Hepatocyte (in vitro differentiated cells): ENCODE measurements around the gene UBL3. TPM values are rescaled to one million over a fixed set of nuclear protein-coding genes. Genes with fewer than 3 reads are reported as not detected.

Experiments used
- DNase-seq: peaks from one replicate; pipeline ENCODE4 v3.0.0-alpha.2; 2016; ENCODE audit warnings: low spot score
- H2AFZ ChIP-seq: fragments of 200-600 bp; sonication (generic); 2 replicates; pipeline ENCODE4 v1.6.0; 2016; ENCODE audit warnings: antibody characterized with exemption, mild to moderate bottlenecking
- H3K27ac ChIP-seq: fragments of 200-600 bp; sonication (generic); 2 replicates; pipeline ENCODE4 v1.5.1; 2016; ENCODE audit warnings: mild to moderate bottlenecking
- H3K27me3 ChIP-seq: fragments of 200-600 bp; sonication (generic); 2 replicates; pipeline ENCODE4 v1.6.1; 2016
- H3K36me3 ChIP-seq: fragments of 200-600 bp; sonication (generic); replicated peaks from 2 replicates; pipeline ENCODE4 v1.5.1; 2016; ENCODE audit warnings: low read depth; ENCODE audit not compliant: insufficient read depth
- H3K4me1 ChIP-seq: fragments of 200-600 bp; sonication (generic); 2 replicates; pipeline ENCODE4 v1.5.1; 2016; ENCODE audit warnings: mild to moderate bottlenecking, moderate library complexity; ENCODE audit not compliant: insufficient read depth
- H3K4me2 ChIP-seq: fragments of 200-600 bp; sonication (generic); 2 replicates; pipeline ENCODE4 v1.6.0; 2016
- H3K4me3 ChIP-seq: fragments of 200-600 bp; sonication (generic); 2 replicates; pipeline ENCODE4 v1.5.1; 2016; ENCODE audit warnings: mild to moderate bottlenecking
- H3K79me2 ChIP-seq: fragments of 200-600 bp; sonication (generic); 2 replicates; pipeline ENCODE4 v1.6.0; 2017; ENCODE audit warnings: mild to moderate bottlenecking
- H3K9me2 ChIP-seq: fragments of 200-600 bp; sonication (generic); replicated peaks from 2 replicates; pipeline ENCODE4 v1.6.0; 2017; ENCODE audit warnings: mild to moderate bottlenecking; ENCODE audit not compliant: insufficient read depth
- H3K9me3 ChIP-seq: fragments of 200-600 bp; sonication (generic); 2 replicates; pipeline ENCODE4 v1.5.1; 2016; ENCODE audit warnings: low read depth, mild to moderate bottlenecking
- H4K20me1 ChIP-seq: fragments of 200-600 bp; sonication (generic); 2 replicates; pipeline ENCODE4 v1.6.0; 2016; ENCODE audit warnings: mild to moderate bottlenecking; ENCODE audit not compliant: insufficient read depth, poor library complexity, severe bottlenecking
- EZH2 ChIP-seq: fragments of 200-600 bp; sonication (generic); IDR thresholded peaks from 2 replicates; pipeline ENCODE4 v1.6.1; 2016; ENCODE audit warnings: antibody characterized with exemption, mild to moderate bottlenecking, borderline replicate concordance
- EZH2phosphoT487 ChIP-seq: fragments of 200-600 bp; sonication (generic); IDR thresholded peaks from one replicate; pipeline ENCODE4 v1.6.1; 2018; ENCODE audit warnings: antibody characterized with exemption, mild to moderate bottlenecking, low read depth, moderate library complexity; ENCODE audit not compliant: unreplicated experiment, severe bottlenecking
- WGBS: methylation state at CpG from one replicate; pipeline ENCODE4 v1.1.6; 2016; ENCODE audit warnings: low lambda C conversion rate; ENCODE audit errors: missing lambda C conversion rate; 5-methylcytosine and 5-hydroxymethylcytosine counted together
- polyA plus RNA-seq: library from polyadenylated mRNA; unstranded; fragments of >200 nt; fragmentation: Nextera tagmentation; extraction: Ambion mirVana; gene quantifications from 2 replicates; pipeline ENCODE4 v1.2.1, GENCODE V29; 2016
- total RNA-seq: library from RNA; depleted of rRNA; stranded (reverse); fragments of >200 nt; gene quantifications from 2 replicates; pipeline ENCODE4 v1.2.3, GENCODE V29; 2014
- TF ChIP-seq, protein P1 (sequence below): fragments of 200-600 bp; sonication (generic); IDR thresholded peaks from 2 replicates; pipeline ENCODE4 v1.5.1; 2016; ENCODE audit warnings: antibody characterized with exemption, mild to moderate bottlenecking; ENCODE audit not compliant: poor library complexity

UBL3 gene
- total and polyA plus RNA-seq, 2 experiments from 2014 or later, result 27.7 to 58.6 TPM

DNA sequence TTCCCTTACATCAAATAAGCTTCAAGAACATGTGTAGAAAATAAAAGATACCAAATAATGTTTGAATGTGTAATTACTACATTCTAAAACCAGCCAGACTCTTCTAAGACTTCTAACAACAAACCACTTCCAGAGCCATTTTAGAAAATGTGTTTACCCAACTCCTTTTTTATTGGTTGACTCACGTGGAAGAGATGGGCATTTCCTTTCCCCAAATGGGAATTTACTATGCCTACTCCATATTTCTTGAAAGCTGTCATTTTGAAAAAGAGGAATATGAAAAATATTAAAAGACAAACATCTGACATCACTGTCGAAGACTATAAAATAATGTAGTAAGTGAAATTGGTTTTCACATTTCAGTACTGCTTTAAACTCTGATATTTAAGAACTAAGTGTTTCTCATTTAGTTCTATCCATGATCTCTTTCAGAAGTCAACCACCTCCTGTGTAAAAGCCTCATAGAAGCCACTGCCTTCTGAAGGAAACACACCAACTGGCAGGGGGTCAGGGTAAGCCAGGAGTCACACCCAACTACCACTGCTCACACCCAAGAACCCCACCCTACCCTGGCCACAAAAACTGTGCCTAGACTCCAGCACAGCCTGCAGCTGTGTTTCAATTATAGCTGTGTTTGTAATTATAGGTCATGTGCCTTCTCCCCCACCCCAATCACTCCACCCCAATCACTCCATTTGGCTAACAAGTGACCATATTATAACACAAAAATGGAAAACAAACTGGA, 86.8 kb downstream of the UBL3 start:
- Histone ChIP-seq H3K4me2 (no peak overlapping the region), H3K27ac (no peak overlapping the region)
- 76% methylated on average over 2 of the region's 2 CpGs for WGBS

DNA sequence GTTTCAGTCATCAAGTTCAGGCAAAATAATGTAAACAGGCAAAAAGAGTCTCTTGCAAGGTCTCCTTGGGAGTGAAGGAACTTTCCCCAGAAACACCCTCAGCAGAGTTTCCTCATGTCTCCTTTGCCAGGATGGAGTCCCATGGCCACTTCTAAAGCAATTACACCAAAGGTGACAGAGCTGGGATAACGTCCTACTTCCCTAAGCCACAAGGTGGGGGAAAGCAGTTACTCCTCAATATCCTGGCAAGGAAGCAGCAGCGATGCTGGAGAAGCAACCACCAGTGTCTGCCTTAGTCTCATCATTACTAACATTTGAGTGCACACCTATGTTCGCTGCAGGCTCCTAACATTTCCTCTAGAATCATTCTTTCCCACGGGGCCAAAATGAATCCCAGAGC, 88.6 kb downstream of the UBL3 start:
- Histone ChIP-seq H3K4me3 (no peak overlapping the region), H3K27ac (no peak overlapping the region), H4K20me1 (no peaks in the 10 kb centered on the region), H3K9me2 (no peaks in the 10 kb centered on the region), H2AFZ (no peak overlapping the region), H3K4me2 (no peak overlapping the region), H3K4me1 (no peaks in the 10 kb centered on the region), H3K9me3 (no peaks in the 10 kb centered on the region), H3K27me3 (no peaks in the 10 kb centered on the region), H3K79me2 (no peaks in the 10 kb centered on the region), H3K36me3 (no peaks in the 10 kb centered on the region)
- no peak for DNase-seq
- no peak for TF ChIP-seq EZH2phosphoT487
- 64% methylated on average over 4 of the region's 4 CpGs for WGBS

More for the DNA sequence above, 86.8 kb downstream of the UBL3 start:
- TF ChIP-seq EZH2phosphoT487, result no peak
- TF ChIP-seq, protein P1, sequence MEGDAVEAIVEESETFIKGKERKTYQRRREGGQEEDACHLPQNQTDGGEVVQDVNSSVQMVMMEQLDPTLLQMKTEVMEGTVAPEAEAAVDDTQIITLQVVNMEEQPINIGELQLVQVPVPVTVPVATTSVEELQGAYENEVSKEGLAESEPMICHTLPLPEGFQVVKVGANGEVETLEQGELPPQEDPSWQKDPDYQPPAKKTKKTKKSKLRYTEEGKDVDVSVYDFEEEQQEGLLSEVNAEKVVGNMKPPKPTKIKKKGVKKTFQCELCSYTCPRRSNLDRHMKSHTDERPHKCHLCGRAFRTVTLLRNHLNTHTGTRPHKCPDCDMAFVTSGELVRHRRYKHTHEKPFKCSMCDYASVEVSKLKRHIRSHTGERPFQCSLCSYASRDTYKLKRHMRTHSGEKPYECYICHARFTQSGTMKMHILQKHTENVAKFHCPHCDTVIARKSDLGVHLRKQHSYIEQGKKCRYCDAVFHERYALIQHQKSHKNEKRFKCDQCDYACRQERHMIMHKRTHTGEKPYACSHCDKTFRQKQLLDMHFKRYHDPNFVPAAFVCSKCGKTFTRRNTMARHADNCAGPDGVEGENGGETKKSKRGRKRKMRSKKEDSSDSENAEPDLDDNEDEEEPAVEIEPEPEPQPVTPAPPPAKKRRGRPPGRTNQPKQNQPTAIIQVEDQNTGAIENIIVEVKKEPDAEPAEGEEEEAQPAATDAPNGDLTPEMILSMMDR, result no peak
- TF ChIP-seq EZH2, result no peak
- H3K9me3 ChIP-seq, result no peaks in the 10 kb centered on the region
- H3K79me2 ChIP-seq, result no peaks in the 10 kb centered on the region
- H4K20me1 ChIP-seq, result no peaks in the 10 kb centered on the region
- no peaks in the 10 kb centered on the region for H3K36me3 ChIP-seq
- DNase-seq, result no peak
- H3K27me3 ChIP-seq, result no peaks in the 10 kb centered on the region
- H2AFZ ChIP-seq, result no peak overlapping the region
- H3K4me1 ChIP-seq, result no peaks in the 10 kb centered on the region
- no peaks in the 10 kb centered on the region for H3K9me2 ChIP-seq
- H3K4me3 ChIP-seq, result no peak overlapping the region

DNA sequence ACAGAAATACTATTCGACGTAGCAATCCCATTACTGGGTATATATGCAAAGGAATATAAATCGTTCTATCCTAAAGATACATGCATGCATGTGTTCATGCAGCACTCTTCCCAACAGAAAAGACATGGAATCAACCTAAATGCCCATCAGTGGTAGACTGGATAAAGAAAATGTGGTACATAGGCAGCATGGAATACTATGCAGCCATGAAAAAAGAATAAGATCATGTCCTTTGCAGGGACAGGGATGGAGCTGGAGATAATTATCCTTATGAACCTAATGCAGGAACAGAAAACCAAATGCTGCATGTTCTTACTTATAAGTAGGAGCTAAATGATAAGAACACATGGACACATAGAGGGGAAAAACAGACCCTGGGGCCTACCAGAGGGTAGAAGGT, 89.3 kb downstream of the UBL3 start:
- Histone ChIP-seq H3K27me3 (no peaks in the 10 kb centered on the region), H3K4me3 (no peak overlapping the region), H2AFZ (no peak overlapping the region)

DNA sequence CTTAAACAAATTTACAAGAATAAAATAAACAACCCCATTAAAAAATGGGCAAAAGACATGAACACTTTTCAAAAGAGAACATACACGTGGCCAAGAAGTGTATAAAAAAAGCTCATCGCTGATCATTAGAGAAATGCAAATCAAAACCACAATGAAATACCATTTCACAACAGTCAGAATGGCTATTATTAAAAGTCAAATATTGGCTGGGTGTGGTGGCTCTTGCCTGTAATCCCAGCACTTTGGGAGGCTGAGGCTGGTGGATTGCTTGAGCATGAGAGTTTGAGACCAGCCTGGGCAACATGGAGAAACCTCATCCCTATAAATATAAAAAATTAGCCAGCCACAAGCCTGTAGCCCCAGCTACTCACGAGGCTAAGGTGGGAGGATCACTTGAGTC, 89.9 kb downstream of the UBL3 start:
- Histone ChIP-seq H3K4me2 (no peak overlapping the region), H2AFZ (no peak overlapping the region), H3K9me2 (no peaks in the 10 kb centered on the region), H3K4me3 (no peak overlapping the region), H4K20me1 (no peaks in the 10 kb centered on the region), H3K4me1 (no peaks in the 10 kb centered on the region), H3K36me3 (no peaks in the 10 kb centered on the region), H3K27ac (no peak overlapping the region), H3K79me2 (no peaks in the 10 kb centered on the region), H3K9me3 (no peaks in the 10 kb centered on the region), H3K27me3 (no peaks in the 10 kb centered on the region)
- WGBS, result 92% methylated on average over 3 of the region's 3 CpGs
- TF ChIP-seq EZH2, result no peak
- no peak for TF ChIP-seq EZH2phosphoT487
- TF ChIP-seq, protein P1, result no peak
- DNase-seq, result no peak

More for the DNA sequence above, 89.3 kb downstream of the UBL3 start:
- WGBS, result 82% methylated on average over 3 of the region's 3 CpGs
- TF ChIP-seq EZH2phosphoT487 (no peak), EZH2 (no peak)
- TF ChIP-seq, protein P1, result no peak
- H3K79me2 ChIP-seq, result no peaks in the 10 kb centered on the region
- no peak for DNase-seq
- H3K9me3 ChIP-seq, result no peaks in the 10 kb centered on the region
- no peak overlapping the region for H3K27ac ChIP-seq
- H3K9me2 ChIP-seq, result no peaks in the 10 kb centered on the region
- no peak overlapping the region for H3K4me2 ChIP-seq
- no peaks in the 10 kb centered on the region for H4K20me1 ChIP-seq
- H3K4me1 ChIP-seq, result no peaks in the 10 kb centered on the region
- H3K36me3 ChIP-seq, result no peaks in the 10 kb centered on the region
